CD4-positive, CD25-positive, alpha-beta regulatory T cell (primary cell): ENCODE measurements around the gene PNPLA7. TPM values are rescaled to one million over a fixed set of nuclear protein-coding genes. Genes with fewer than 3 reads are reported as not detected.

Experiments used
- ATAC-seq, 2 donors: fragments of 150-1000 bp; cut with Tn5 transposase; one replicate each; pipeline ENCODE4 v1.10.0; 2021; ENCODE audit warnings: low read depth in 2 of 2, moderate number of reproducible peaks in 2 of 2, moderate library complexity in 1 of 2
- DNase-seq, 3 donors: peaks; one replicate each; pipeline versions ENCODE4 v3.0.0 to v3.0.0-alpha.2; 2012 to 2022; ENCODE audit warnings: mixed read lengths in 1 of 3
- H3K27ac ChIP-seq: one replicate; pipeline ENCODE4 v1.7.0; 2013; ENCODE audit warnings: mild to moderate bottlenecking, low read length; ENCODE audit not compliant: insufficient read depth, poor library complexity, severe bottlenecking
- H3K27me3 ChIP-seq: one replicate; pipeline ENCODE4 v1.7.0; 2013; ENCODE audit warnings: low read length; ENCODE audit not compliant: control insufficient read depth, insufficient read depth
- H3K36me3 ChIP-seq: one replicate; pipeline ENCODE4 v1.7.0; 2013; ENCODE audit warnings: mild to moderate bottlenecking, low read length, moderate library complexity; ENCODE audit not compliant: control insufficient read depth, insufficient read depth
- H3K4me1 ChIP-seq: 2 replicates; pipeline ENCODE4 v1.7.0; 2013; ENCODE audit warnings: mild to moderate bottlenecking, low read length; ENCODE audit not compliant: insufficient read depth, control insufficient read depth, poor library complexity, severe bottlenecking
- H3K4me3 ChIP-seq: one replicate; pipeline ENCODE4 v1.7.0; 2013; ENCODE audit warnings: low read depth, mild to moderate bottlenecking, low read length, moderate library complexity
- H3K9me3 ChIP-seq, 2 experiments: 1 replicate in 1 of 2; 2 replicates in 1 of 2; pipeline ENCODE4 v1.7.0; 2013; ENCODE audit warnings: low read length in 2 of 2, mild to moderate bottlenecking in 1 of 2, moderate library complexity in 1 of 2; ENCODE audit not compliant: control insufficient read depth in 2 of 2
- H3K27ac Mint-ChIP-seq, 3 donors: one replicate each; pipeline ENCODE4 v1.8.0; 2020 to 2022; ENCODE audit warnings: mild to moderate bottlenecking in 3 of 3, mixed read lengths in 3 of 3, moderate library complexity in 2 of 3
- H3K27me3 Mint-ChIP-seq: one replicate; pipeline ENCODE4 v1.8.0; 2022; ENCODE audit warnings: mild to moderate bottlenecking, mixed read lengths
- H3K36me3 Mint-ChIP-seq: one replicate; pipeline ENCODE4 v1.8.0; 2020; ENCODE audit warnings: mixed read lengths
- H3K4me1 Mint-ChIP-seq, 4 donors: one replicate each; pipeline ENCODE4 v1.8.0; 2020 to 2022; ENCODE audit warnings: mixed read lengths in 4 of 4, mild to moderate bottlenecking in 1 of 4
- H3K4me3 Mint-ChIP-seq, 4 donors: one replicate each; pipeline ENCODE4 v1.8.0; 2020 to 2022; ENCODE audit warnings: mild to moderate bottlenecking in 4 of 4, mixed read lengths in 4 of 4, moderate library complexity in 3 of 4
- H3K9me3 Mint-ChIP-seq, 7 donors: one replicate each; pipeline ENCODE4 v1.8.0; 2020 to 2022; ENCODE audit warnings: mixed read lengths in 7 of 7, mild to moderate bottlenecking in 3 of 7, moderate library complexity in 2 of 7
- polyA plus RNA-seq, 4 donors: library from polyadenylated mRNA; unstranded; fragments of 300-500 nt; fragmentation: Illumina TruSeq; gene quantifications; one replicate each; pipeline ENCODE4 v1.2.3, GENCODE V29; 2021
- total RNA-seq: library from RNA; stranded (reverse); gene quantifications from one replicate; pipeline ENCODE4 v1.2.3, GENCODE V29; 2022

Gene PNPLA7
- total and polyA plus RNA-seq, 5 donors from 2014 or later, result 1.4 to 12.4 (median 1.8) TPM

DNA sequence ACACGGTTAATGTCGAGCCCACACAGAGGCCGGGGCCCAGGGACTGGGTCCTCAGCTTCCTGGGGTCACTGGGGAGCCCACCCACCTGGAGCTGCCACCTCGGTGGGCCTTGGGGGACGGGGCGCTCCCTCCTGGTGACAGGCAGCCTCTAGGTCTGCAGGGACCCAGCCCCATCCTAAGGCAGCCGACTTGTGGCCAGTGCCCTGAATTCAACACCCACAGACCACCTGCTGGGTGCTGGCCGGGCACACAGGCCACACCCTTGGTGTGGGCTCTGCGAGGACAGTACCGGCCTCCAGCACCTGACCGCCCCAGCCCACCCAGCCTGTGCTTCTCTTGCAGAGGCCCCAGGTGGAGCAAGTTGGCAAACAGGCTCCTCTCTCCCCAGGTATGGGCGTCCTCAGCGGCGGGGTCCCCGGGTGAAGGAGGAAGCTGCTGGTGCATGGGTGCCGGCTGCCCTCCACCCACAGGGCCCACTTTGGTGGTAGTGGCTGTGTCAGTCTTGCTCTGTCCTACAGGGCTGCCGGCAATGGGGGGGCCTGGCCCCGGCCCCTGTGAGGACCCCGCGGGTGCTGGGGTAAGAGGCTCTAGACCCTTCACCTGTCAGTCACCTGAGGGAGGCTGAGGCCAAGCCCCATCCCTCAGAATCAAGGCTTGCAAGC, 117.4 kb downstream of the PNPLA7 start:
- Mint-ChIP-seq H3K27me3 (no peaks in the 10 kb centered on the region), H3K27ac (no peak overlapping the region), H3K4me3 (no peak overlapping the region), H3K36me3 (no peaks in the 10 kb centered on the region), H3K9me3 (no peaks in the 10 kb centered on the region), H3K4me1 (no peaks in the 10 kb centered on the region)
- no peak for DNase-seq
- ATAC-seq, result no peak
- Histone ChIP-seq H3K27me3 (no peaks in the 10 kb centered on the region), H3K27ac (no peak overlapping the region), H3K36me3 (no peaks in the 10 kb centered on the region), H3K4me1 (peaks cover 3% of the 10 kb centered on the region), H3K9me3 (no peaks in the 10 kb centered on the region), H3K4me3 (no peak overlapping the region)

DNA sequence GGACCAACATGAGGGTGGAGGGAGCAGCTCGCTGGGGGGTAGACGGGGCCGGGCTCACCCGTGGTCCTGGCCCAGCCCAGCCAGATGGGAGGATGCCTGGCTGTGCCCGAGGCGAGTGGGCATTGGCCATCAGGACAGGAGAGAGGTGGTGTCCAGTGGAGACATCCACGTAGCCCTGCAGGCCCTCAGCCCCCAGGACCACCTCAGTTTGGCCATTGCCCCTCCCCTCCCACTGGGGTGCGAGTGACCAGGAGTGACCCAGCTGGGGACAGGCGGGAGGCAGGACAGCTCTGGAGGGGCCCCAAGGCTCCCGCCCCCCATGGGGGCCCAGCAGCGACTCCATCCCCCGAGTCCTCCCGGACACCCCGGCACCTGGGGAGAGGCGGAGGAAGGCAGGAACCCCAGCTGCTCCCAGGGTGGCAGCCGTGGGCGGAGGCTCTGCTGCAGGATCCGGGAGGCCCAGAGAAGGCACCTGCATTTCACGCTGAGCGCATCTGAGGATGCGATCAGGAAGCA, 118.7 kb downstream of the PNPLA7 start:
- no peak for DNase-seq
- no peaks in the 10 kb centered on the region for H3K36me3 Mint-ChIP-seq
- H3K4me1 ChIP-seq, result peaks cover 3% of the 10 kb centered on the region
- no peaks in the 10 kb centered on the region for H3K9me3 ChIP-seq
- no peaks in the 10 kb centered on the region for H3K27me3 Mint-ChIP-seq
- H3K36me3 ChIP-seq, result no peaks in the 10 kb centered on the region
- H3K4me3 Mint-ChIP-seq, result no peak overlapping the region
- no peaks in the 10 kb centered on the region for H3K27me3 ChIP-seq
- no peak overlapping the region for H3K27ac Mint-ChIP-seq
- no peak for ATAC-seq
- H3K4me3 ChIP-seq, result no peak overlapping the region
- no peaks in the 10 kb centered on the region for H3K4me1 Mint-ChIP-seq
- H3K27ac ChIP-seq, result no peak overlapping the region
- H3K9me3 Mint-ChIP-seq, result no peaks in the 10 kb centered on the region

DNA sequence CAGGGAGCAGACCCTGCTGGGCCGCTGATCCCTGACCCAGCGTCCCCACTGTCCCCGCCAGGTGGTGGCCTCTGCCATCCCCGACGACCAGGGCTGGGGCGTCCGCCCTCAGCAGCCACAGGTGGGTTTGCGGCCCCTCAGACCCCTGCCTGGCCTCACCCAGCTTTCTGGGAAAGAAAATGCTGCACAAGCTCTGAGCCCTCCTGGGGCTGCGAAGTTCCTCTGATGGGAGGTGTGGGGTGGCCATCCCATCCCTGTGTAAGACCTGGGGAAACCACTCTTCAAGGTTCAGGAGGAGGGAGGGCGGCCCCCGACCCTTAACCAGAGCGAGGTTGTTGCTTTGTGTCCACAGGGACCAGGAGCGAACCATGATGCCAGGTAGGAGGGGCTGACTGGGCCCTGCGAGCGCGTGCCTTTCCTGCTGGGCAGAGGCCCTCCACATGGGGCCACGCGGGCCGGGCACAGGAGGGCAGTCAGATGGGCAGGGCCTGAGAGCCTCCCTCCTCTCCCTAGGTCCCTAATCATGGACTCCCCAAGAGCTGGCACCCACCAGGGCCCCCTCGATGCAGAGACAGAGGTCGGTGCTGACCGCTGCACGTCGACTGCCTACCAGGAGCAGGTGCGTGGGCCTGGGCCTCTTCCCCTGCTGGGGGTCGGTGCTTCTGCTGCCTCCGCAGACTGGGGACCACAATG, 119.3 kb downstream of the PNPLA7 start:
- DNase-seq (no peak), ATAC-seq (no peak)
- no peaks in the 10 kb centered on the region for H3K4me1 Mint-ChIP-seq
- H3K27ac ChIP-seq, result no peak overlapping the region
- H3K27me3 Mint-ChIP-seq, result no peaks in the 10 kb centered on the region
- H3K9me3 ChIP-seq, result no peaks in the 10 kb centered on the region
- no peak overlapping the region for H3K4me3 Mint-ChIP-seq
- no peaks in the 10 kb centered on the region for H3K36me3 Mint-ChIP-seq
- H3K9me3 Mint-ChIP-seq, result no peaks in the 10 kb centered on the region
- H3K36me3 ChIP-seq, result no peaks in the 10 kb centered on the region
- H3K4me3 ChIP-seq, result no peak overlapping the region
- H3K4me1 ChIP-seq, result peaks cover 3% of the 10 kb centered on the region
- H3K27me3 ChIP-seq, result no peaks in the 10 kb centered on the region
- no peak overlapping the region for H3K27ac Mint-ChIP-seq

DNA sequence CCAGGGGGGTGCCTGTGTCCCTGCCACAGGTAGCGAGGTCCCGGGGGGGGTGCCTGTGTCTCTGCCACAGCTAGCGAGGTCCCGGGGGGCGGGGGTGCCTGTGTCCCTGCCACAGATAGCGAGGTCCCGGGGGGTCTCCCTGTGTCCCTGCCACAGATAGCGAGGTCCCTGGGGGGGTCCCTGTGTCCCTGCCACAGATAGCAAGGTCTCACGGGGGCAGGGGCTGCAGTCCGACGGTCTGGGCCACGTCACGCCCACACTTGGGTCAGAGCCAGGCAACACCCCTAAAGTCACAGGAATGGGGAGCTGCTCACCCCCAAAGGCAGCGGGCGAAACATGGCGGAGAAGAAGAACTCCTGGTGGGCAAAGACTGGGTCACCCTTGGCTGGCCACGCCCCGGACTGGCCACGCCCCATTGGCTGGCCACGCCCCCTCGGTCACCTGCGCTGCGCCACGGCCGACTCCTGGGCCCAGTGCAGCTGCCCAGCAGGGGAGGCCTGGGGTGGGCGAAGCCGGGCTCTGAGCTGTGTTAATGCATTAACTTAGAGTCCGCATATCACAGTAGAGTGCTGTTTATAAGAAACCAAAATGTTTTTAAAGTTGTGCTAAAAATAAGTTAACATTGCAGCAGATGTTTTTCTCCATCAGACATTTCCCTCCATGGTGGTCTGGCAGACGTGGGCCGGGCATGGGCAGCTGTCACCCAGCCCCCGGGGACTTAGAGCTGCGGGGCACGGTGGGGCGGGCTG, 120.1 kb downstream of the PNPLA7 start:
- H3K4me3 Mint-ChIP-seq, result no peak overlapping the region
- H3K36me3 Mint-ChIP-seq, result no peaks in the 10 kb centered on the region
- no peak for ATAC-seq
- Histone ChIP-seq H3K9me3 (no peaks in the 10 kb centered on the region), H3K36me3 (no peaks in the 10 kb centered on the region), H3K4me1 (peaks cover 2% of the 10 kb centered on the region), H3K4me3 (no peak overlapping the region), H3K27ac (no peak overlapping the region), H3K27me3 (no peaks in the 10 kb centered on the region)
- H3K4me1 Mint-ChIP-seq, result no peaks in the 10 kb centered on the region
- no peak for DNase-seq
- H3K27me3 Mint-ChIP-seq, result no peaks in the 10 kb centered on the region
- no peak overlapping the region for H3K27ac Mint-ChIP-seq
- H3K9me3 Mint-ChIP-seq, result no peaks in the 10 kb centered on the region

DNA sequence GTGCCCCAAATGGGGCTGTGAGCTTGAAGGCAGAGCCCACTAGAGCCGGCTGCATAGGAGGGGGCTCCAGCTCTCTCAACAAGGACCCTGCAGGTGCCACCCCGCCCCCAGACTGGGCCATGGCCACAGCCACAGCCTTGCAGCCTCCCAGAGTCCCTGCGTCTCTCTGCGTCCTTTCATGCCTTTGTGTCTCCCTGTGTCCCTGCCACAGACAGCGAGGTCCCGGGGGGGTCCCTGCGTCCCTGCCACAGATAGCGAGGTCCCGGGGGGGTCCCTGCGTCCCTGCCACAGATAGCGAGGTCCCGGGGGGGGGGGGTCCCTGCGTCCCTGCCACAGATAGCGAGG, 120.7 kb downstream of the PNPLA7 start:
- DNase-seq (no peak), ATAC-seq (no peak)
- no peaks in the 10 kb centered on the region for H3K36me3 ChIP-seq
- peaks cover 0 to 5% (median under 1%) of the 10 kb centered on the region in 4 donors for H3K4me1 Mint-ChIP-seq
- H3K9me3 Mint-ChIP-seq, result no peaks in the 10 kb centered on the region
- H3K36me3 Mint-ChIP-seq, result no peaks in the 10 kb centered on the region
- no peaks in the 10 kb centered on the region for H3K27me3 ChIP-seq
- no peaks in the 10 kb centered on the region for H3K9me3 ChIP-seq
- H3K27me3 Mint-ChIP-seq, result peaks cover 4% of the 10 kb centered on the region
- no peak overlapping the region for H3K4me3 Mint-ChIP-seq
- H3K27ac Mint-ChIP-seq, result no peak overlapping the region
- H3K27ac ChIP-seq, result no peak overlapping the region
- no peaks in the 10 kb centered on the region for H3K4me1 ChIP-seq
- H3K4me3 ChIP-seq, result no peak overlapping the region

DNA sequence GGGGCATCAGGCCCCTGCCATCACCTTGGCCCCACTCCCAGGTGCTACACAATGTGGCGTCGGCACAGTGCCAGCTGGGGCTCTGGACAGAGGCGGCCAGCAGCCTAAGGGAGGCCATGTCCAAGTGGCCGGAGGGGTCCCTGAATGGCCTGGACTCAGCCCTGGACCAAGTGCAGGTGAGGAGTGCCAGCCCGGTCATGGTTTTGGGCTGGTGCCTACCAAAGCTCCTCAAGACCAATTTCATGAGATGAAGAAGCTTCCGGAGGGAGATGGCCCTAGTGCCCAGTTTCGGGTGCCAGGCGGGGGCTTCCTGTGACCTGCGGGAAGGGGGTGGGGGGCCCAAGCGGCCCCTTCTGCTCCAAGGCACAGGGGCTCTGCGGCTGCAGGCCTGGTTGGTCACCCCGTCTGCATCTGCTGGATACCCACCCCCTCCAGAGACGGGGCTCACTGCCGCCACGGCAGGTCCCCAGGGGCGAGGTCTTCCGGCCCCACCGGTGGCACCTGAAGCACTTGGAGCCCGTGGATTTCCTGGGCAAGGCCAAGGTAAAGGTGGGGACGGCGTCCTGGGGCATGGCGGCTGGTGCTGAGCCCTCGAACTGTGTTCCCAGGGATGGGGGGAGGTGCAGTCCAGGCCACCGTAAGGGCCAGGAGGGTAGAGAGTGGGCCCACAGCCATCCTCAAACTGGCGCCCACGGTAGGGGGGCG, 121.2 kb downstream of the PNPLA7 start:
- Histone ChIP-seq H3K4me3 (no peak overlapping the region), H3K36me3 (no peaks in the 10 kb centered on the region), H3K27me3 (no peaks in the 10 kb centered on the region), H3K4me1 (peaks cover 3% of the 10 kb centered on the region), H3K27ac (no peak overlapping the region), H3K9me3 (no peaks in the 10 kb centered on the region)
- Mint-ChIP-seq H3K4me1 (peaks cover 0 to 9% (median 3%) of the 10 kb centered on the region in 4 donors), H3K27me3 (peaks cover 4% of the 10 kb centered on the region), H3K4me3 (no peak overlapping the region), H3K36me3 (no peaks in the 10 kb centered on the region), H3K27ac (no peak overlapping the region), H3K9me3 (no peaks in the 10 kb centered on the region)
- DNase-seq, result no peak
- no peak for ATAC-seq

DNA sequence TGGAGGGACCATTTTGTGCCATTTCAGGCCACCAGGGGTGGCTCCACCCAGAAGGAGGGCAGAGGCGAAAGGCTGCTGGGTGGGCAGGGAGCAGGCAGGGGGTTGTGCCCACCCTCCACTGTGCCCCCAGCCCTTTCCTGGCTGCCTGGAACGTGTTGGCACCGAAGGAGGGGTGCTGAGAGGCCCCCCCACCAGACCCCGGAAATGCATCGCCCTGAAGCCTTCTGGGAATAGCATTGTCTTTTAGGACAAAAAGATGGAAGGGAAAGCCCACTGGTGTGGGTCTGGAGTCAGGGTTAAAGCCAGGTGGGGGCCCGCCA, 121.9 kb downstream of the PNPLA7 start:
- Histone ChIP-seq H3K9me3 (no peaks in the 10 kb centered on the region), H3K4me3 (no peak overlapping the region), H3K4me1 (peaks cover 10% of the 10 kb centered on the region), H3K36me3 (no peaks in the 10 kb centered on the region), H3K27me3 (no peaks in the 10 kb centered on the region), H3K27ac (no peak overlapping the region)
- Mint-ChIP-seq H3K4me1 (peaks cover 0 to 9% (median 3%) of the 10 kb centered on the region in 4 donors), H3K4me3 (no peak overlapping the region), H3K36me3 (no peaks in the 10 kb centered on the region), H3K27me3 (peaks cover 4% of the 10 kb centered on the region), H3K9me3 (no peaks in the 10 kb centered on the region), H3K27ac (no peak overlapping the region)
- no peak for DNase-seq
- no peak for ATAC-seq
